ENCODE measurements around the gene PDE2A.

The PDE2A gene

GRCh38 chr11:72579816-72580641, 94.2 kb downstream of the PDE2A start:
- Histone ChIP-seq H3K4me3 (ENCODE audit: low read depth, low read length) (no peak overlapping the region), H3K36me3 (ENCODE audit: control insufficient read depth, insufficient read depth, low read length) (no peaks in the 10 kb centered on the region), H3K9me3 (ENCODE audit: control insufficient read depth, insufficient read depth, low read length) (no peaks in the 10 kb centered on the region), H3K27ac (ENCODE audit: low read depth, low read length) (no peak overlapping the region), H3K9ac (ENCODE audit: low read depth, low read length) (no peak overlapping the region), H3K27me3 (ENCODE audit: control insufficient read depth, insufficient read depth, low read length) (peaks cover 26% of the 10 kb centered on the region), H3K4me1 (ENCODE audit: control insufficient read depth, insufficient read depth, low read length) (peaks cover 4% of the 10 kb centered on the region; the same call in 1 of the 2 replicates)

- Histone ChIP-seq H3K4me1 (ENCODE audit: control insufficient read depth, insufficient read depth, low read length) (no peaks in the 10 kb centered on the region), H3K27ac (ENCODE audit: low read depth, low read length) (no peak overlapping the region), H3K4me3 (ENCODE audit: low read depth, low read length) (no peak overlapping the region), H3K36me3 (ENCODE audit: control insufficient read depth, insufficient read depth, low read length) (no peaks in the 10 kb centered on the region), H3K9ac (ENCODE audit: low read depth, low read length) (no peak overlapping the region), H3K9me3 (ENCODE audit: control insufficient read depth, insufficient read depth, low read length) (no peaks in the 10 kb centered on the region), H3K27me3 (ENCODE audit: control insufficient read depth, insufficient read depth, low read length) (peaks cover 18% of the 10 kb centered on the region)
These were observed 95.0 kb downstream of the PDE2A start for GRCh38 chr11:72578991-72579815.

- peaks cover 12% of the 10 kb centered on the region for H3K27me3 ChIP-seq (ENCODE audit: control insufficient read depth, insufficient read depth, low read length)
- no peak overlapping the region for H3K4me3 ChIP-seq (ENCODE audit: low read depth, low read length)
- H3K9ac ChIP-seq (ENCODE audit: low read depth, low read length) = no peak overlapping the region
- no peaks in the 10 kb centered on the region for H3K4me1 ChIP-seq (ENCODE audit: control insufficient read depth, insufficient read depth, low read length)
- no peaks in the 10 kb centered on the region for H3K36me3 ChIP-seq (ENCODE audit: control insufficient read depth, insufficient read depth, low read length)
- H3K27ac ChIP-seq (ENCODE audit: low read depth, low read length) = no peak overlapping the region
- no peaks in the 10 kb centered on the region for H3K9me3 ChIP-seq (ENCODE audit: control insufficient read depth, insufficient read depth, low read length)
These were observed 95.7 kb downstream of the PDE2A start for GRCh38 chr11:72578566-72578965.

- H3K27me3 ChIP-seq (ENCODE audit: control insufficient read depth, insufficient read depth, low read length) = peaks cover 8% of the 10 kb centered on the region
- H3K27ac ChIP-seq (ENCODE audit: low read depth, low read length) = no peak overlapping the region
- no peak overlapping the region for H3K4me3 ChIP-seq (ENCODE audit: low read depth, low read length)
- H3K36me3 ChIP-seq (ENCODE audit: control insufficient read depth, insufficient read depth, low read length) = no peaks in the 10 kb centered on the region
- no peaks in the 10 kb centered on the region for H3K4me1 ChIP-seq (ENCODE audit: control insufficient read depth, insufficient read depth, low read length)
- no peak overlapping the region for H3K9ac ChIP-seq (ENCODE audit: low read depth, low read length)
- no peaks in the 10 kb centered on the region for H3K9me3 ChIP-seq (ENCODE audit: control insufficient read depth, insufficient read depth, low read length)
These were observed 96.2 kb downstream of the PDE2A start for GRCh38 chr11:72578051-72578450.

GRCh38 chr11:72577271-72577721, 96.9 kb downstream of the PDE2A start:
- H3K27ac ChIP-seq (ENCODE audit: low read depth, low read length) = no peak overlapping the region
- no peak overlapping the region for H3K9ac ChIP-seq (ENCODE audit: low read depth, low read length)
- H3K36me3 ChIP-seq (ENCODE audit: control insufficient read depth, insufficient read depth, low read length) = no peaks in the 10 kb centered on the region
- no peak overlapping the region for H3K4me3 ChIP-seq (ENCODE audit: low read depth, low read length)
- 0 out of 2 replicates have a peak, but pooled peaks cover 4% of the 10 kb centered on the region for H3K27me3 ChIP-seq (ENCODE audit: control insufficient read depth, insufficient read depth, low read length)
- H3K4me1 ChIP-seq (ENCODE audit: control insufficient read depth, insufficient read depth, low read length) = no peaks in the 10 kb centered on the region
- H3K9me3 ChIP-seq (ENCODE audit: control insufficient read depth, insufficient read depth, low read length) = no peaks in the 10 kb centered on the region

GRCh38 chr11:72576661-72577060, 97.6 kb downstream of the PDE2A start:
- H3K27ac ChIP-seq (ENCODE audit: low read depth, low read length) = no peak overlapping the region
- H3K4me1 ChIP-seq (ENCODE audit: control insufficient read depth, insufficient read depth, low read length) = no peaks in the 10 kb centered on the region
- H3K9me3 ChIP-seq (ENCODE audit: control insufficient read depth, insufficient read depth, low read length) = no peaks in the 10 kb centered on the region
- H3K4me3 ChIP-seq (ENCODE audit: low read depth, low read length) = no peak overlapping the region
- no peak overlapping the region for H3K9ac ChIP-seq (ENCODE audit: low read depth, low read length)
- no peaks in the 10 kb centered on the region for H3K36me3 ChIP-seq (ENCODE audit: control insufficient read depth, insufficient read depth, low read length)
- H3K27me3 ChIP-seq (ENCODE audit: control insufficient read depth, insufficient read depth, low read length) = 0 out of 2 replicates have a peak, but pooled peaks cover 2% of the 10 kb centered on the region

GRCh38 chr11:72576243-72576595, 98.0 kb downstream of the PDE2A start:
- Histone ChIP-seq H3K27ac (ENCODE audit: low read depth, low read length) (no peak overlapping the region), H3K36me3 (ENCODE audit: control insufficient read depth, insufficient read depth, low read length) (no peaks in the 10 kb centered on the region), H3K27me3 (ENCODE audit: control insufficient read depth, insufficient read depth, low read length) (no peaks in the 10 kb centered on the region), H3K9ac (ENCODE audit: low read depth, low read length) (no peak overlapping the region), H3K9me3 (ENCODE audit: control insufficient read depth, insufficient read depth, low read length) (no peaks in the 10 kb centered on the region), H3K4me1 (ENCODE audit: control insufficient read depth, insufficient read depth, low read length) (no peaks in the 10 kb centered on the region), H3K4me3 (ENCODE audit: low read depth, low read length) (no peak overlapping the region)

- H3K36me3 ChIP-seq (ENCODE audit: control insufficient read depth, insufficient read depth, low read length) = no peaks in the 10 kb centered on the region
- no peak overlapping the region for H3K27ac ChIP-seq (ENCODE audit: low read depth, low read length)
- H3K4me1 ChIP-seq (ENCODE audit: control insufficient read depth, insufficient read depth, low read length) = no peaks in the 10 kb centered on the region
- H3K9ac ChIP-seq (ENCODE audit: low read depth, low read length) = no peak overlapping the region
- no peaks in the 10 kb centered on the region for H3K27me3 ChIP-seq (ENCODE audit: control insufficient read depth, insufficient read depth, low read length)
- no peaks in the 10 kb centered on the region for H3K9me3 ChIP-seq (ENCODE audit: control insufficient read depth, insufficient read depth, low read length)
- no peak overlapping the region for H3K4me3 ChIP-seq (ENCODE audit: low read depth, low read length)
These were observed 98.5 kb downstream of the PDE2A start for GRCh38 chr11:72575533-72576242.

- H3K27ac ChIP-seq (ENCODE audit: low read depth, low read length) = no peak overlapping the region
These were observed 99.4 kb downstream of the PDE2A start for GRCh38 chr11:72574548-72575460.

GRCh38 chr11:72573855-72574445, 100.3 kb downstream of the PDE2A start:
- no peaks in the 10 kb centered on the region for H3K4me1 ChIP-seq (ENCODE audit: control insufficient read depth, insufficient read depth, low read length)
- no peaks in the 10 kb centered on the region for H3K36me3 ChIP-seq (ENCODE audit: control insufficient read depth, insufficient read depth, low read length)
- no peaks in the 10 kb centered on the region for H3K9me3 ChIP-seq (ENCODE audit: control insufficient read depth, insufficient read depth, low read length)
- no peaks in the 10 kb centered on the region for H3K27me3 ChIP-seq (ENCODE audit: control insufficient read depth, insufficient read depth, low read length)
- H3K9ac ChIP-seq (ENCODE audit: low read depth, low read length) = no peak overlapping the region
- H3K27ac ChIP-seq (ENCODE audit: low read depth, low read length) = no peak overlapping the region
- no peak overlapping the region for H3K4me3 ChIP-seq (ENCODE audit: low read depth, low read length)

More at GRCh38 chr11:72574548-72575460, 99.4 kb downstream of the PDE2A start:
- H3K4me3 ChIP-seq (ENCODE audit: low read depth, low read length) = no peak overlapping the region
- H3K4me1 ChIP-seq (ENCODE audit: control insufficient read depth, insufficient read depth, low read length) = no peaks in the 10 kb centered on the region
- H3K36me3 ChIP-seq (ENCODE audit: control insufficient read depth, insufficient read depth, low read length) = no peaks in the 10 kb centered on the region
- H3K9me3 ChIP-seq (ENCODE audit: control insufficient read depth, insufficient read depth, low read length) = no peaks in the 10 kb centered on the region
- no peak overlapping the region for H3K9ac ChIP-seq (ENCODE audit: low read depth, low read length)
- H3K27me3 ChIP-seq (ENCODE audit: control insufficient read depth, insufficient read depth, low read length) = no peaks in the 10 kb centered on the region

All from HUES48 (cell line).